Stimulated activated CD4-positive, alpha-beta T cell treated with anti-CD3 and anti-CD28 coated beads, Interleukin-15, amount 100 ng/mL, for 1 hour (primary cell): ENCODE data around the gene ADGRD1.
"Not testable (repeated sequence)": the region's sequence is repeated elsewhere in the genome, so short reads cannot be mapped to it uniquely, and the experiment has no call there.

Experiments
- DNase-seq, 2 donors: peaks; one replicate each; pipeline ENCODE4 v3.0.0-alpha.2; 2020; ENCODE audit warnings: low read depth in 1 of 2, low spot score in 1 of 2

Gene ADGRD1

DNA sequence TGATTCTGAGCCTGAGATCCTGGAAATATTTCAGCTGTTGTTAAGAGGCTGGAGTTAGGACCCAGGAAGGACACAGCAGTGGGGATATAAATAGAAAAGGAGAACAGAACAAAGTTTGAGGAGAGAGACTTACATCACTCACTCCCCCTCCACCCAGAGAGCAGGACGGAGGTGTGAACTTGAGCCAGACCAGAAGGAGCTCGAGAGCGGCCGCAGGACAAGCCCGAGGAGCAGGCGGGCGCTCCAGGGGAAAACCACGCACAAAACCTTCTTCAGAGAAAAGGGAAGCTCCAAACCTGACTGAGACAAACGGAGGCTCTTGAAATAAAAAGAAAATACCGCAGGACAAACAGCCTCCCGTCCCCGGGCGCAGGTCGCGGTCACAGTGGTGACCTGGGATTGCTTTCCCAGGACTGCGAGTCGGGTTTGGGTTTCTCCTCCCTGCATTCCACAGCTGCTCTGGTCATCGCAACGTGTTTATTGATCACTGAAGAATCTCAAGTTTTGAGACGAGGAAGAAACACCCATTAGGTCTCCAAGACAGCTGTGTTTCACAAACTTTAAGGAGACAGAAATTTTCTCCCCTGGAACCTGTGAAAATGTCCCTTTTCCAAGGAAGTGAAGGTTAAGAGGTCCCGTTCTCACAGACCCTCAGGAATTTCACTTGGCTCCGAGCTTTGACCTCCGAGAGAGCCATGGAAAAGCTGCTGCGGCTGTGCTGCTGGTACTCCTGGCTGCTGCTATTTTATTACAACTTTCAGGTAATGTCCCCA lies at the start of gene ADGRD1:
ADGRD1 (plus strand) TSS at position 137 of the 773 bp plus-strand sequence; CDS start at position 696, 559 bp downstream.
- no peak for DNase-seq

DNA sequence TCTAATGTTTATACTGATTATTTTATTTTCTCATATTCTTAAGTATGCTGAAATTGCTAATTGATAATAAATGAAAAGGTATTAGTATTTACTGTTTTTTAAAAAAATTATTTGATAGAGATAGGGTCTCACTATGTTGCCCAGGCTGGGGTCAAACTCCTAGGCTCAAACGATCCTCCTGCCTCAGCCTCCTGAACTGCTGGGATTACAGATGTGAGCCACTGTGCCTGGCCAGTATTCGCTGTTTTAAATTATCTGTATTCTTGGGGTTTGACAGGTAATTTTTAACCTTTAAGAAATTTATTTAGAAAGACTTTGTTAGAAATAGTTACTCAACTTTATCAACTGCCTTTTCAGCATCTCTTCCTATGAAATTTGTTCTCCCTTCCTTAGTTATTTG lies 49.6 kb upstream of the ADGRD1 start:
- no peak for DNase-seq

DNA sequence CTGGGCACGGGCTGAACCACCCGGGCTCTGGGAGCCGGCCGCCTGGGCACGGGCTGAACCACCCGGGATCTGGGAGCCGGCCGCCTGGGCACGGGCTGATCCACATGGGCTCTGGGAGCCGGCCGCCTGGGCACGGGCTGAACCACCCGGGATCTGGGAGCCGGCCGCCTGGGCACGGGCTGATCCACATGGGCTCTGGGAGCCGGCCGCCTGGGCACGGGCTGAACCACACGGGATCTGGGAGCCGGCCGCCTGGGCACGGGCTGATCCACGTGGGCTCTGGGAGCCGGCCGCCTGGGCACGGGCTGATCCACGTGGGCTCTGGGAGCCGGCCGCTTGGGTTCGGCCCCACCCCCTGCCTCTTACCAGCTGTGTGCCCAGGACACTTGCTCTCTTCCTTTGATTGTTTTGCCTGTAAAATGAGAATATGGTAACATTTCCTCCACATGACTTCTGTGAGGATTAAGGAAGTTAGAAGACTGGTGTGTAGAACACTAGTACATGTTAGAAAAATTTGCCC lies 48.7 kb upstream of the ADGRD1 start:
- not testable (repeated sequence) for DNase-seq

DNA sequence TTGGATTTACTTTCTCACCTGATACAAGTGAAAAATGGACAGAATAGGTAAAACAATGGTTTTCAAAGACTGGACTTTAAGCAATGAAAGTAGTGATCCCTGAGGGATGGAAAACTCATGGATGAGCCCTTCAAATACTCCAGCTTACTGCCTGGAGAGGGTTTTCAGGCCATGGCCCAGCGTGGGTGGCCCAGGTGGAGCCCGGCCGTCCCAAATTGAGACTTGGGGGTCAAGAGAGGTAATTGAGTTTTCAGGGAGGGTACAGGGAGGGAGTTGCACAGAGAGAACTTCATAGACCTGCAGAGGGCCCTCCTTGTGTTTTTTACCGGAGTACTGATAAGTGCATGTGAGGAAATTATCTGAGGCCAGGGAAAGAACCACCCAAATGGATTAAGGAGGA lies 44.6 kb upstream of the ADGRD1 start:
- no peak for DNase-seq

DNA sequence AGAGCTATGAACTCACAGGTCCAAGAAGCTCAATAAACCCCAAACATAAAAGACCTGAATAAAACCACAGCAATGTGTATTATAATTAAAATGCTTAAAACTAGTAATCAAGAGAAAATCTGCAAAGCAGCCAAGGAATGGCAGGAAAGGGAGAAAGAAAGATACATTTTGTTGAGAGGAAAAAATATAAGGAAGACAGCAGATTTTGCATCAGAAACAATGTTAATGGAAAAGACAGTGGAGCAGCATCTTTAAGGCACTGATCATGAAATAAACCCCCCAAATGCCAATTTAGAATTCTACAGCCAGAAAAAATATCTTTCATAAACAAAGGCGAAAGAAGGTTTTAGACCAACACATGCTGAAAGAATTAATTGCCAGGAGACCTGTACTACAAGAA lies 42.5 kb upstream of the ADGRD1 start:
- no peak for DNase-seq

- DNase-seq, result no peak
Observed at GRCh38 chr12:130911933-130912332, 41.8 kb upstream of the ADGRD1 start.

DNA sequence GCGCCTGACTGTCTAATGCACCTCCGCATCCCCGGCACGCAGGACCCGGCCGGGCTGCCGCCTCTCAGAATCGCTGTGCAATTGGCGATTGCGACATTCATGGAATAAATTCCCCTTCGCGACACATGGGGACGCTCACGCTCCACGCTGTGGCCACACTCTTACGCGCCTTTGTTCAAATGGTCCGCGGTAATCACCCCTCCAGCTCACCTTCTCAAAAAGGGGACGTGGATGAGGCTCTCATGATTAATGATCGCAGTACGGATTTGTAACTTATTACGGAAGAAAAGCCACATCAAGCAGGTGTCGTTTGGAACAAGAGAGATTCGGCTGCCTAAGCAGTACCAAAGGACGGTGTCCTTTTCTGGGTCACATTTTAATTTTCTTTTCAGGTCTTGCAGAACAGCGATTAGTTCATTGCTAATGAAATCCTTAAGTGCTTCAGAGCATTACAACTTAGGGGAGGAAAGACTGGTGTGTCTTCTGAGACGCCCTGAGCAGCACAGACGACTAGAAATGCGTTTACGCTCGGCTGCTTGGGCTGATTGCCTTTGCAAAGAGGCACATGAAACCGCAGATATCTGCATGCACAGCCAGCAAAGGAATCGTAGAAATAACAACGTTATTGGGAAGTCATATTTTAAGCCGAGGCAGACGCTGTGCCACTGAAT lies 37.3 kb upstream of the ADGRD1 start:
- DNase-seq, result no peak

DNA sequence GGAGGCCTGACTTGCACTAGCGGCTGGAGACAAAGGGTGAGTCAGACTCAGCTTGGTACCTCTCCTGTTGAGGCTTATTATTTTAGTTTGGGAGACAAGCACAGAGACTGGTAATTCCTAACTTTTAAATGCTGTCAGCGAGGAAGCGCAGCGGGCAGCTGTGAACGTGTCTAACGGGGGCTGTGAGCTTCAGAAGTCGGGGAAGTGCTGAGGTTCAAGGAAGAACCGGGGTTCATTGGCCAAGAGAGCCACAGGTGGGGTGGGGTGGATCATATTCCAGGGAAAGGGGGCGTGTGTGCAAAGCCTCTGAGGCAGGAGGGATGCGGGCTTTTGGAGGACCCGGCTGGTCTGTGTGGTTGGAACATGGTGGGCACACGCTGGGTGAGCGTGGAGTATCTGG lies 36.1 kb upstream of the ADGRD1 start:
- no peak for DNase-seq

DNA sequence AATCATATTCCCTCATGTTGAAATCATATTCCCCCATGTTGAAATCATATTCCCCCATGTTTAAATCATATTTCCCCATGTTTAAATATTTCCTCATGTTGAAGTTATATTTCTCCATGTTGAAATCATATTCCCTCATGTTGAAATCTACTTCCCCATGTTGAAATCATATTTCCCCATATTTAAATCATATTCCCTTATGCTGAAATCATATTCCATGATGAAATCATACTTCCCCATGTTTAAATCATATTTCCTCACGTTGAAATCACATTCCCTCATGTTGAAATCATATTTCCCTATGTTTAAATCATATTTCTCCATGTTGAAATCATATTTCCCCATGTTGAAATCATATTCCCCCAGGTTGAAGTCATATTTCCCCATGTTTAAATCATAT lies 34.6 kb upstream of the ADGRD1 start:
- DNase-seq, result no peak

GRCh38 chr12:130920119-130920703 lies 33.5 kb upstream of the ADGRD1 start:
- no peak for DNase-seq

GRCh38 chr12:130920723-130921381 lies 32.9 kb upstream of the ADGRD1 start:
- DNase-seq, result no peak

- no peak for DNase-seq
Observed at GRCh38 chr12:130922511-130922953, 31.2 kb upstream of the ADGRD1 start.

DNA sequence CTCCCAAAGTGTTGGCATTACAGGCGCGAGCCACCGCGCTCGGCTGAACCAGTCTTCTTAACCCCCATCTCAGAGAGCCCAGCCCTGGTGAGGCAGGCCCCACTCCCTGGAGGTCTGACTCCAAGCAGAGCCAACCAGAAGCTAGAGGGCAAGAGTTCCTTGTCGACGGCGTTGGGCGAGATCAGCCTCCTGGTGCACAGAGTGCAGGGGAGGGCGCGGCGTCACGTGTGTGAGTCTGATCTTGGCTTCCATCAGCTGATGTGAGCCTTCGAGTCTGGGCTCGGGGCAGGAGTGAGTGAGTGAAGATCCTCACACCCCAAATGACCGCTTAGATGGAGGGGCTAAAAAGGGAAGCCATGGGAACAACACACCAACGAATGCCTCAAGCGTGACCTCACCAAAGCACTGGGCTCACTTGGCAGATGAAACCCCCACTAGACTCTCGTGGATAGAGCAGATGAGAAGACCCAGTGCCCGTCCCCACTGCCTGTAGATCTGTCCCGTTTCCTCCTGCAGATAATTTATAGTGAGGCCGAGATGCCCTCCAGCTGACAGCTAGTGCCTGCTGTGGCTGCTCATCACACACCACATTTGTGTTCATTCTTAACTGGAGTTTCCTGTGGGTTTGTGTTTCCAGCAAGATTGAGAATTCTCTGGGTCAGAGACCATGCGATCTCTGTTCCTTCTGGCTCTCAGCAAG lies 28.6 kb upstream of the ADGRD1 start:
- DNase-seq, result no peak

DNA sequence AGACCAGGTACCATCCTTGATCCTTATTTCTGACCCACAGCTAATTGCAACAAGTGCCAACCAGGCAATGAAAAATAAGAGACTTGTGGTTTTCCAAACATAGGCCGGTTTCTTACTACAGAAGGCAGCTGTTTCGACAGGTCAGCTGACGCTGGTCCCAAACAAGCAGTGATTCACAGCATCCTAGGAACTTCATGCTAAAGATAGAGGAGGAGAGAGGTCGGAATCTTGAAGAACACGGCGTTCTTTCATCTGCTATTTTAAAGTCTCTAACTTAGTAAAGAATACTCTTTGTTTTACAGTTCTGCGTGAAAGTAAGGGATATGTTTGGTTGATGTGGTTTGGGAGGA lies 28.1 kb upstream of the ADGRD1 start:
- DNase-seq, result no peak

GRCh38 chr12:130929363-130929762 lies 24.3 kb upstream of the ADGRD1 start:
- no peak for DNase-seq

DNA sequence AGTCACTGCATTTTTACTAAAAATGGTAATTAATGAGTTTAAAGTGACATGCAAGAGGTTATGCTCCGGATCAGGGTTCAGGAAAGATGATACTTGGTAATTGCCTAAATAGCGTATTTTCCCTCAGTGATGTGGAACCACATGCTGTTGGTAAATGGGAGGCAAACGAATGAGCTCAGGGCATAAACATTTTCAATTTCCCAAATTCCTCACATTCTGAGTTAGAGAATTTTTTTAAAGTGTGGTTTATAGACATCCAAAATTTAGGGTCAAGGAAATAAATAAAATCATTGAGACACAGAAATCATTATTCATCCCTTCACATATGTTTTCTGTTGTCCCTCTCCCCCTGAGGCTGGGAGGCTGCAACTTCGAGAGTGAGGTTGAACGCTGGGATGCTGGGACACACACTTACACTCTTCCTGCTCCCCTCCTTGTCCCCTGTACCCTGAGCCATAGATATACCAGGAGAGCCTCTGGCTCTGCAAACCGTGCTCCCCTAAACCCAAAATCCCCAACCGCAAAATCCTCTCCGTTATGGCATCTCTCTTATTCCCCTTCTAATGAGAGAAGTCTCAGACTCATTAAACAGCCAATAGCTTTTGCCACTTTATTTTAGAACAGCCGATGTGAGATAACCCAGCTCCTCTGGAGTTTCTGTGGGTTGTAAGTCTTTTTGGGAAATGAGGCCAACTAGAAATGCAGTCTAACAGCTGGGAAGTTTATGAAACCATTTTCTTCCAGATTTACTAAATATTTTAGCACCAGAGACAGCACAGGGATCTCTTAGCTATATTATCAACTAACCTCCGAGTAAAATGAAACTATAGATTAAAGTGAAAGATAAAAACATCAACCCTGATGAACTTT lies 21.4 kb upstream of the ADGRD1 start:
- DNase-seq, result no peak

DNA sequence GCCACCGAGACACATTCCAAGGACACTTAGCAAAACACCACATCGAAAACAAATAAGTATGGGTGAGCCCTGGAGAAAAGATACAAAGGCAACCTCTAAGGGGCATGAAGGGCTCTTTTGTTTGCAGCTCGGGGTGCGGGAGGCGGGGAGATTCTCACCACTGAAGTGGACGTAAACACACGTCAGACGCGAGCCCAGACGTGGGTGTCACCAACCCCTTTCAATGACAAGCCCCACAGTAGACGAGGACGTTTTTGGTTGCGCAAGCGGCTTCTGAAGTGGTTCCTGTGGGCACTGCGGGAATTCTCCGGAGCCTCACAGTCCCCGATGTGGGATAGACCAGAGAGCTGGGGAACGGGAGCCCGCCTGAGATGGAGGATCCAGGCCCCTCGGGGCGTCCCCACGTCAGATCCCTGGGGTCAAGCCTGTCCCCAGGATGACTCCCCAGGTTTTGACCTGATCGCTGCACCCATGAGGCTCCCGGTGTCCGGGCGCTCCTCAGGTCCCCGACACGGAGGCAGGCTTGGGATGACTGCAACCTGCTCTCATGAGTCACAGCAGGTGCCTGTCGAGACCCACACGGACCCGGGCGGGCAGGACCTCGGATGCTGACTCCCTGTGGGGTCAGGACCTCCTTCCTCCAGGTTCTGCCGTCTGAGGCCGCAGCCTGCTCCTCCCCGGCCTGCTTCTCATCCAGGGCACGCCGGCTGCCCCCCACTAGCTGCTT lies 20.3 kb upstream of the ADGRD1 start:
- DNase-seq, result no peak

GRCh38 chr12:130934753-130935152 lies 19.0 kb upstream of the ADGRD1 start:
- DNase-seq, result no peak

- no peak for DNase-seq
Observed at GRCh38 chr12:130936561-130936960, 17.1 kb upstream of the ADGRD1 start.
